HEK293 (cell line): Measurements from ENCODE around the gene CORO2B.

Experiments
- CTCF ChIA-PET: fragments of 350-600 bp; formaldehyde crosslinking; extraction: SDS; loops from one replicate; lab custom pipeline; 2021; ENCODE audit warnings: antibody characterized with exemption; lab: Yijun Ruan, JAX
- POLR2A ChIA-PET: fragments of 300-600 bp; formaldehyde crosslinking; extraction: SDS; loops from one replicate; lab custom pipeline; 2020; ENCODE audit warnings: antibody characterized with exemption, inconsistent platforms; lab: Yijun Ruan, JAX
- H3K27ac ChIP-seq: fragments of 200-500 bp; sonication (Bioruptor generic); 2 replicates; pipeline ENCODE4 v1.5.1; 2014; ENCODE audit warnings: low read depth, low read length, control low read depth, inconsistent platforms; ENCODE audit errors: extremely low read depth
- H3K36me3 ChIP-seq, 2 experiments: fragments of 200-500 bp in 1 of 2; sonication (Bioruptor generic) in 1 of 2; 1 replicate in 1 of 2; 2 replicates in 1 of 2; pipeline ENCODE4 v1.5.1; 2014 to 2017; ENCODE audit warnings: inconsistent platforms in 2 of 2, low read length in 2 of 2; ENCODE audit not compliant: control insufficient read depth in 2 of 2, insufficient read depth in 1 of 2
- H3K4me1 ChIP-seq: fragments of 200-500 bp; sonication (Bioruptor generic); 2 replicates; pipeline ENCODE4 v1.5.1; 2014; ENCODE audit warnings: mild to moderate bottlenecking, low read length, inconsistent platforms; ENCODE audit not compliant: control insufficient read depth, insufficient read depth
- H3K4me3 ChIP-seq: 2 replicates; pipeline ENCODE4 v1.5.1; 2011; ENCODE audit warnings: low read depth, mild to moderate bottlenecking, control low read depth, low read length, moderate library complexity
- H3K9me3 ChIP-seq: fragments of 200-500 bp; sonication (Bioruptor generic); 2 replicates; pipeline ENCODE4 v1.5.1; 2014; ENCODE audit warnings: low read depth, low read length, inconsistent platforms; ENCODE audit not compliant: control insufficient read depth, insufficient read depth
- FEZF1 ChIP-seq: fragments of 450-650 bp; formaldehyde crosslinking; IDR thresholded peaks from 2 replicates; pipeline ENCODE4 v1.5.1; 2016; ENCODE audit warnings: missing biosample characterization, missing genetic modification characterization
- ZBTB8A ChIP-seq: fragments of 450-650 bp; formaldehyde crosslinking; IDR thresholded peaks from 2 replicates; pipeline ENCODE4 v1.5.1; 2016; ENCODE audit warnings: missing biosample characterization, missing genetic modification characterization
- ZEB2 ChIP-seq: fragments of 450-650 bp; formaldehyde crosslinking; IDR thresholded peaks from 2 replicates; pipeline ENCODE4 v1.5.1; 2016; ENCODE audit warnings: missing biosample characterization, missing genetic modification characterization
- ZNF2 ChIP-seq: fragments of 450-650 bp; formaldehyde crosslinking; IDR thresholded peaks from 2 replicates; pipeline ENCODE4 v1.5.1; 2016; ENCODE audit warnings: missing biosample characterization, missing genetic modification characterization
- ZNF214 ChIP-seq: fragments of 450-650 bp; formaldehyde crosslinking; IDR thresholded peaks from 2 replicates; pipeline ENCODE4 v1.5.1; 2017; ENCODE audit warnings: missing biosample characterization, mild to moderate bottlenecking, missing genetic modification characterization, borderline replicate concordance
- ZNF302 ChIP-seq: fragments of 450-650 bp; formaldehyde crosslinking; IDR thresholded peaks from 2 replicates; pipeline ENCODE4 v1.5.1; 2016; ENCODE audit warnings: missing biosample characterization, missing genetic modification characterization, low read depth
- ZNF37A ChIP-seq: fragments of 450-650 bp; IDR thresholded peaks from 2 replicates; pipeline ENCODE4 v1.5.1; 2018; ENCODE audit warnings: missing biosample characterization, missing genetic modification characterization
- ZNF416 ChIP-seq: fragments of 450-650 bp; formaldehyde crosslinking; IDR thresholded peaks from 2 replicates; pipeline ENCODE4 v1.5.1; 2016; ENCODE audit warnings: missing biosample characterization, missing genetic modification characterization
- ZNF596 ChIP-seq: fragments of 450-650 bp; IDR thresholded peaks from 2 replicates; pipeline ENCODE4 v1.5.0; 2018; ENCODE audit warnings: missing biosample characterization, mild to moderate bottlenecking, missing genetic modification characterization, moderate library complexity
- ZNF707 ChIP-seq: fragments of 450-650 bp; formaldehyde crosslinking; IDR thresholded peaks from 2 replicates; pipeline ENCODE4 v1.5.1; 2016; ENCODE audit warnings: missing biosample characterization, missing genetic modification characterization
- ZNF768 ChIP-seq: fragments of 450-650 bp; formaldehyde crosslinking; IDR thresholded peaks from 2 replicates; pipeline ENCODE4 v1.5.1; 2018; ENCODE audit warnings: missing biosample characterization, mild to moderate bottlenecking, missing genetic modification characterization
- TF ChIP-seq, protein P1 (sequence below): fragments of 450-650 bp; formaldehyde crosslinking; IDR thresholded peaks from 2 replicates; pipeline ENCODE4 v1.5.1; 2017; ENCODE audit warnings: missing biosample characterization, missing genetic modification characterization
- TF ChIP-seq, protein P2 (sequence below): fragments of 450-650 bp; formaldehyde crosslinking; IDR thresholded peaks from 2 replicates; pipeline ENCODE4 v1.5.1; 2016; ENCODE audit warnings: missing biosample characterization, missing genetic modification characterization
- TF ChIP-seq, protein P3 (sequence below): fragments of 450-650 bp; formaldehyde crosslinking; IDR thresholded peaks from 2 replicates; pipeline ENCODE4 v1.5.1; 2016; ENCODE audit warnings: missing biosample characterization, missing genetic modification characterization, low read depth
- TF ChIP-seq, protein P4 (sequence below): fragments of 450-650 bp; IDR thresholded peaks from 2 replicates; pipeline ENCODE4 v1.5.1; 2018; ENCODE audit warnings: missing biosample characterization, mild to moderate bottlenecking, missing genetic modification characterization
- TF ChIP-seq, protein P5 (sequence below): fragments of 450-650 bp; formaldehyde crosslinking; IDR thresholded peaks from 2 replicates; pipeline ENCODE4 v1.5.1; 2017; ENCODE audit warnings: missing biosample characterization, missing genetic modification characterization
- TF ChIP-seq, protein P6 (sequence below): fragments of 450-650 bp; formaldehyde crosslinking; conservative IDR thresholded peaks from 2 replicates; pipeline ENCODE4 v1.5.1; 2016; ENCODE audit warnings: low read depth, missing biosample characterization, missing genetic modification characterization

Gene CORO2B

DNA sequence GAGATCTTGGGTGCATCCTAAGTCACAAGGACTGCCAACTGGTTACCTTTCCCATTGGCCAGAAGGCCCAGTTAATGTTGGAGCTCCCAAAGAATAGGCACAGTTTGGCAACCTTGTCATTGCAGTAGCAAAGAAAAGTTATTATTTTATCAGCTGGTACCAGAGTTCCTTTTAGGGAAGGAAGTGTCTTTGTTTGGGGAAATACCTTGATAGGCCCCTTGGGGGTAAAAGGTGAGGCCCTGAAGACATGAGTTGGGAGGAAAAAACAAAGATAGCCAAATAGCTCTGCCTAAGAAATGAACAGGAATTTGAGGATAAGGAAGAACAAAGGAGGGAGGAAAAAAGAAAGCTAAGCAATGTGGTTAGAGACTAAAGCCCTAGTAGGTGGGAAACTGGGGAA lies 156.1 kb downstream of the CORO2B start:
- Histone ChIP-seq H3K4me3 (no peak overlapping the region), H3K9me3 (no peaks in the 10 kb centered on the region), H3K27ac (no peak overlapping the region), H3K36me3 (no peaks in the 10 kb centered on the region), H3K4me1 (no peaks in the 10 kb centered on the region; the same call in 1 of the 2 replicates)
- TF ChIP-seq ZNF768 (tag by site-specific recombination), result no peak
- TF ChIP-seq, protein P1, sequence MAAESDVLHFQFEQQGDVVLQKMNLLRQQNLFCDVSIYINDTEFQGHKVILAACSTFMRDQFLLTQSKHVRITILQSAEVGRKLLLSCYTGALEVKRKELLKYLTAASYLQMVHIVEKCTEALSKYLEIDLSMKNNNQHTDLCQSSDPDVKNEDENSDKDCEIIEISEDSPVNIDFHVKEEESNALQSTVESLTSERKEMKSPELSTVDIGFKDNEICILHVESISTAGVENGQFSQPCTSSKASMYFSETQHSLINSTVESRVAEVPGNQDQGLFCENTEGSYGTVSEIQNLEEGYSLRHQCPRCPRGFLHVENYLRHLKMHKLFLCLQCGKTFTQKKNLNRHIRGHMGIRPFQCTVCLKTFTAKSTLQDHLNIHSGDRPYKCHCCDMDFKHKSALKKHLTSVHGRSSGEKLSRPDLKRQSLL (tag by site-specific recombination), result no peak
- no peak for TF ChIP-seq ZNF596 (tag by site-specific recombination)
- TF ChIP-seq ZBTB8A (tag by site-specific recombination), result no peak
- TF ChIP-seq, protein P2, sequence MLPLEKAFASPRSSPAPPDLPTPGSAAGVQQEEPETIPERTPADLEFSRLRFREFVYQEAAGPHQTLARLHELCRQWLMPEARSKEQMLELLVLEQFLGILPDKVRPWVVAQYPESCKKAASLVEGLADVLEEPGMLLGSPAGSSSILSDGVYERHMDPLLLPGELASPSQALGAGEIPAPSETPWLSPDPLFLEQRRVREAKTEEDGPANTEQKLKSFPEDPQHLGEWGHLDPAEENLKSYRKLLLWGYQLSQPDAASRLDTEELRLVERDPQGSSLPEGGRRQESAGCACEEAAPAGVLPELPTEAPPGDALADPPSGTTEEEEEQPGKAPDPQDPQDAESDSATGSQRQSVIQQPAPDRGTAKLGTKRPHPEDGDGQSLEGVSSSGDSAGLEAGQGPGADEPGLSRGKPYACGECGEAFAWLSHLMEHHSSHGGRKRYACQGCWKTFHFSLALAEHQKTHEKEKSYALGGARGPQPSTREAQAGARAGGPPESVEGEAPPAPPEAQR (tag by site-specific recombination), result no peak
- TF ChIP-seq, protein P3, sequence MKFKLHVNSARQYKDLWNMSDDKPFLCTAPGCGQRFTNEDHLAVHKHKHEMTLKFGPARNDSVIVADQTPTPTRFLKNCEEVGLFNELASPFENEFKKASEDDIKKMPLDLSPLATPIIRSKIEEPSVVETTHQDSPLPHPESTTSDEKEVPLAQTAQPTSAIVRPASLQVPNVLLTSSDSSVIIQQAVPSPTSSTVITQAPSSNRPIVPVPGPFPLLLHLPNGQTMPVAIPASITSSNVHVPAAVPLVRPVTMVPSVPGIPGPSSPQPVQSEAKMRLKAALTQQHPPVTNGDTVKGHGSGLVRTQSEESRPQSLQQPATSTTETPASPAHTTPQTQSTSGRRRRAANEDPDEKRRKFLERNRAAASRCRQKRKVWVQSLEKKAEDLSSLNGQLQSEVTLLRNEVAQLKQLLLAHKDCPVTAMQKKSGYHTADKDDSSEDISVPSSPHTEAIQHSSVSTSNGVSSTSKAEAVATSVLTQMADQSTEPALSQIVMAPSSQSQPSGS (tag by site-specific recombination), result no peak
- no peak for TF ChIP-seq ZNF302
- TF ChIP-seq ZNF2, result no peak
- no peak for TF ChIP-seq ZNF707 (tag by site-specific recombination)
- no peak for TF ChIP-seq ZEB2 (tag by site-specific recombination)
- TF ChIP-seq FEZF1 (tag by site-specific recombination), result no peak
- ChIA-PET CTCF (interaction anchor here (0.6 to 2.1 kb wide), 6 partner anchors 12 to 175 kb away, joined by 3 to 12 read pairs (median 4); no protein-coding TSS in a partner anchor), POLR2A (no interaction called here)

DNA sequence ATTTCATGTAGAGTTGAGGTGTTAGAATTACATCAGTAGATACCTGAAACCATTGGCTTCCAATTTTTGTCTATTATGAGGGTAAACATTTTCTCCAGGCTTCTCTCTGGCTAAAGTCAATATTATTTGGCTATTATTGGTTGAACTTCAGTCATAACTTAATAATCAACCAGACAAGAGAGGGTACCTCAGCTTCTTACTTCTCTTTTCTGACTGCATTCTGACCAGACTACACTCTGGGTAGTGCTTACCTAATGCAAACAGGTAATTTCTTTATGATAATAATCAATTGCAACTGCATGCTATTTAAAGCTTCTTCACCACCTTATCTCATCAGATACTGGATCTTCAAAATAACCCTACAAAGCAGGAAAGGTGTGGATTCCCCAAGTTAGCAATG lies 156.8 kb downstream of the CORO2B start:
- POLR2A ChIA-PET, result interaction anchor here (0.6 kb wide), 2 partner anchors 14 to 141 kb away, joined by 3 read pairs; no protein-coding TSS in a partner anchor
- CTCF ChIA-PET, result interaction anchor here (0.7 to 2.1 kb wide), 5 partner anchors 62 to 175 kb away, joined by 3 to 12 read pairs (median 3); no protein-coding TSS in a partner anchor
- no peak for TF ChIP-seq ZNF37A (tag by site-specific recombination)
- TF ChIP-seq, protein P4, sequence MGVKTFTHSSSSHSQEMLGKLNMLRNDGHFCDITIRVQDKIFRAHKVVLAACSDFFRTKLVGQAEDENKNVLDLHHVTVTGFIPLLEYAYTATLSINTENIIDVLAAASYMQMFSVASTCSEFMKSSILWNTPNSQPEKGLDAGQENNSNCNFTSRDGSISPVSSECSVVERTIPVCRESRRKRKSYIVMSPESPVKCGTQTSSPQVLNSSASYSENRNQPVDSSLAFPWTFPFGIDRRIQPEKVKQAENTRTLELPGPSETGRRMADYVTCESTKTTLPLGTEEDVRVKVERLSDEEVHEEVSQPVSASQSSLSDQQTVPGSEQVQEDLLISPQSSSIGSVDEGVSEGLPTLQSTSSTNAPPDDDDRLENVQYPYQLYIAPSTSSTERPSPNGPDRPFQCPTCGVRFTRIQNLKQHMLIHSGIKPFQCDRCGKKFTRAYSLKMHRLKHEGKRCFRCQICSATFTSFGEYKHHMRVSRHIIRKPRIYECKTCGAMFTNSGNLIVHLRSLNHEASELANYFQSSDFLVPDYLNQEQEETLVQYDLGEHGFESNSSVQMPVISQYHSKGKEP (tag by site-specific recombination), result no peak
- no peak for TF ChIP-seq ZNF416

DNA sequence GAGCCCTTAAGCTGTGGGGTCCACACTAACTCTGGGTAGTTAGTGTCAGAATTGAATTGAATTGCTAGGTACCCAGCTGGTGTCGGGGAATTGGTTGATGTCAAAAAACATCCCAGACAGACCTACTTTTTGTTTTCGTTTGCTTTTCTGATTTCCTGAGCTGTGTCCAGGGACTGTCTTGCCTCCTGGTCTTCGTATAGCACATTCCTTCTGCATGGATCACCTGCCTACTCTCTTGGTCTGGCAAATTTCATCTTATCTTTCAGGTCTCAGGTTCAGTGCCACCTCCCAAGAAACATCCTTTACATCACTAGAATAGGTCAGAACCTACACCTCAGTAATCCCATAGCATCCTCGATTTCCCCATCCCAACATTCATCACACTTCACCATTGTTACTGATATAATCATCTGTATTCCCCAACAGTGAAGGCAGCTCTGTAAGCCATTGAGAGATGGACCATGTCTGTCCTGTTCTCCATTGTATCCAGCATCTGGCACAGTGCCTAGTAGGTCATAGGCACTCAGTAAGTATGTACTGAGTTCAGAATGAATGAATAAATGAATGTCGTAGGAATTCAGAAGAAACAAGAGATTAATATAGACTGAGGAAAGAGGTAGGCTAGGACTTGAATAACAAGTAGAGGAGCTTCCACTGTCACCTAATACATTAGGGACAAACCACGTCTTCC lies 160.7 kb downstream of the CORO2B start:
- TF ChIP-seq, protein P5, sequence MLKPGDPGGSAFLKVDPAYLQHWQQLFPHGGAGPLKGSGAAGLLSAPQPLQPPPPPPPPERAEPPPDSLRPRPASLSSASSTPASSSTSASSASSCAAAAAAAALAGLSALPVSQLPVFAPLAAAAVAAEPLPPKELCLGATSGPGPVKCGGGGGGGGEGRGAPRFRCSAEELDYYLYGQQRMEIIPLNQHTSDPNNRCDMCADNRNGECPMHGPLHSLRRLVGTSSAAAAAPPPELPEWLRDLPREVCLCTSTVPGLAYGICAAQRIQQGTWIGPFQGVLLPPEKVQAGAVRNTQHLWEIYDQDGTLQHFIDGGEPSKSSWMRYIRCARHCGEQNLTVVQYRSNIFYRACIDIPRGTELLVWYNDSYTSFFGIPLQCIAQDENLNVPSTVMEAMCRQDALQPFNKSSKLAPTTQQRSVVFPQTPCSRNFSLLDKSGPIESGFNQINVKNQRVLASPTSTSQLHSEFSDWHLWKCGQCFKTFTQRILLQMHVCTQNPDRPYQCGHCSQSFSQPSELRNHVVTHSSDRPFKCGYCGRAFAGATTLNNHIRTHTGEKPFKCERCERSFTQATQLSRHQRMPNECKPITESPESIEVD (tag by site-specific recombination), result no peak
- TF ChIP-seq, protein P6, sequence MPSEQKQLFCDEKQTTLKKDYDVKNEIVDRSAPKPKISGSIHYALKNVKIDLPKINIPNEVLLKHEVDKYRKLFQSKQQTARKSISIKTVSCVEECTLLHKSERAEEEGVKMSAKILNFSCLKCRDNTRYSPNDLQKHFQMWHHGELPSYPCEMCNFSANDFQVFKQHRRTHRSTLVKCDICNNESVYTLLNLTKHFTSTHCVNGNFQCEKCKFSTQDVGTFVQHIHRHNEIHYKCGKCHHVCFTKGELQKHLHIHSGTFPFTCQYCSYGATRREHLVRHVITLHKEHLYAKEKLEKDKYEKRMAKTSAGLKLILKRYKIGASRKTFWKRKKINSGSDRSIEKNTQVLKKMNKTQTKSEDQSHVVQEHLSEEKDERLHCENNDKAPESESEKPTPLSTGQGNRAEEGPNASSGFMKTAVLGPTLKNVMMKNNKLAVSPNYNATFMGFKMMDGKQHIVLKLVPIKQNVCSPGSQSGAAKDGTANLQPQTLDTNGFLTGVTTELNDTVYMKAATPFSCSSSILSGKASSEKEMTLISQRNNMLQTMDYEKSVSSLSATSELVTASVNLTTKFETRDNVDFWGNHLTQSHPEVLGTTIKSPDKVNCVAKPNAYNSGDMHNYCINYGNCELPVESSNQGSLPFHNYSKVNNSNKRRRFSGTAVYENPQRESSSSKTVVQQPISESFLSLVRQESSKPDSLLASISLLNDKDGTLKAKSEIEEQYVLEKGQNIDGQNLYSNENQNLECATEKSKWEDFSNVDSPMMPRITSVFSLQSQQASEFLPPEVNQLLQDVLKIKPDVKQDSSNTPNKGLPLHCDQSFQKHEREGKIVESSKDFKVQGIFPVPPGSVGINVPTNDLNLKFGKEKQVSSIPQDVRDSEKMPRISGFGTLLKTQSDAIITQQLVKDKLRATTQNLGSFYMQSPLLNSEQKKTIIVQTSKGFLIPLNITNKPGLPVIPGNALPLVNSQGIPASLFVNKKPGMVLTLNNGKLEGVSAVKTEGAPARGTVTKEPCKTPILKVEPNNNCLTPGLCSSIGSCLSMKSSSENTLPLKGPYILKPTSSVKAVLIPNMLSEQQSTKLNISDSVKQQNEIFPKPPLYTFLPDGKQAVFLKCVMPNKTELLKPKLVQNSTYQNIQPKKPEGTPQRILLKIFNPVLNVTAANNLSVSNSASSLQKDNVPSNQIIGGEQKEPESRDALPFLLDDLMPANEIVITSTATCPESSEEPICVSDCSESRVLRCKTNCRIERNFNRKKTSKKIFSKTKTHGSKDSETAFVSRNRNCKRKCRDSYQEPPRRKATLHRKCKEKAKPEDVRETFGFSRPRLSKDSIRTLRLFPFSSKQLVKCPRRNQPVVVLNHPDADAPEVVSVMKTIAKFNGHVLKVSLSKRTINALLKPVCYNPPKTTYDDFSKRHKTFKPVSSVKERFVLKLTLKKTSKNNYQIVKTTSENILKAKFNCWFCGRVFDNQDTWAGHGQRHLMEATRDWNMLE, result no peak
- TF ChIP-seq ZNF214, result no peak
- TF ChIP-seq, all 188 proteins: peak for 0
- no peaks in the 10 kb centered on the region for H3K9me3 ChIP-seq
- ChIA-PET POLR2A (no interaction called here), CTCF (interaction anchor here (0.9 to 1.3 kb wide), 2 partner anchors 10 to 180 kb away, joined by 4 to 5 read pairs; no protein-coding TSS in a partner anchor)
- H3K4me1 ChIP-seq, result no peaks in the 10 kb centered on the region
- no peak overlapping the region for H3K27ac ChIP-seq
- no peaks in the 10 kb centered on the region for H3K36me3 ChIP-seq
- no peak overlapping the region for H3K4me3 ChIP-seq

More for the DNA sequence above, 156.8 kb downstream of the CORO2B start:
- H3K4me3 ChIP-seq, result no peak overlapping the region
- no peaks in the 10 kb centered on the region; the same call in 1 of the 2 replicates for H3K4me1 ChIP-seq
- H3K36me3 ChIP-seq, result no peaks in the 10 kb centered on the region
- no peak overlapping the region for H3K27ac ChIP-seq
- H3K9me3 ChIP-seq, result no peaks in the 10 kb centered on the region
